ENCODE data around the gene STIP1. TPM values are rescaled to one million over a fixed set of nuclear protein-coding genes. Genes with fewer than 3 reads are reported as not detected.

STIP1 gene
- total RNA-seq, 4 donors from 2014 or later: 67.5 to 86.0 (median 78.3) TPM

- 89 to 92% methylated on average over 21 to 24 of the region's 24 CpGs for WGBS, 2 donors
- intact Hi-C loops (cut with DNase I; ENCODE audit: low total_unique reads): no loop called here
- TF ChIP-seq CTCF (IDR thresholded peaks at IDR 0.05) (no peak), POLR2A (IDR thresholded peaks at IDR 0.05) (no peak)
These were observed 24.5 kb downstream of the STIP1 start for GRCh38 chr11:64210301-64211020.

GRCh38 chr11:64211181-64211872, 25.4 kb downstream of the STIP1 start:
- intact Hi-C loops (cut with DNase I; ENCODE audit: low total_unique reads): no loop called here
- H3K4me3 ChIP-seq (ENCODE audit: low read depth, poor library complexity, severe bottlenecking): no peak overlapping the region
- TF ChIP-seq POLR2A (IDR thresholded peaks at IDR 0.05) (no peak), CTCF (IDR thresholded peaks at IDR 0.05) (no peak)
- no peak for DNase-seq (ENCODE audit: low spot score in 2 of 2)
- WGBS, 2 donors: 79 to 85% methylated on average over 24 to 30 of the region's 30 CpGs

More at GRCh38 chr11:64210301-64211020, 24.5 kb downstream of the STIP1 start:
- no peak for DNase-seq (ENCODE audit: low spot score in 2 of 2)
- H3K4me3 ChIP-seq (ENCODE audit: low read depth, poor library complexity, severe bottlenecking): no peak overlapping the region

- no peak for TF ChIP-seq POLR2A (IDR thresholded peaks at IDR 0.05)
- TF ChIP-seq CTCF (IDR thresholded peaks at IDR 0.05): no peak
- DNase-seq (ENCODE audit: low spot score in 2 of 2): no peak
- intact Hi-C loops (cut with DNase I; ENCODE audit: low total_unique reads): no loop called here
- H3K4me3 ChIP-seq (ENCODE audit: low read depth, poor library complexity, severe bottlenecking): no peak overlapping the region
- WGBS, 2 donors: 81 to 85% methylated on average over 6 of the region's 6 CpGs
These were observed 30.9 kb downstream of the STIP1 start for GRCh38 chr11:64216879-64217278.

- no peak for TF ChIP-seq CTCF (IDR thresholded peaks at IDR 0.05)
- no peak for TF ChIP-seq POLR2A (IDR thresholded peaks at IDR 0.05)
- H3K4me3 ChIP-seq (ENCODE audit: low read depth, poor library complexity, severe bottlenecking): no peak overlapping the region
- no peak for DNase-seq (ENCODE audit: low spot score in 2 of 2)
- 66 to 77% methylated on average over 11 of the region's 11 CpGs for WGBS, 2 donors
- intact Hi-C loops (cut with DNase I; ENCODE audit: low total_unique reads): no loop called here
These were observed 32.8 kb downstream of the STIP1 start for GRCh38 chr11:64218628-64219353.

GRCh38 chr11:64219354-64219684, 33.3 kb downstream of the STIP1 start:
- WGBS, 2 donors: 84 to 89% methylated on average over 6 to 7 of the region's 7 CpGs
- intact Hi-C loops (cut with DNase I; ENCODE audit: low total_unique reads): no loop called here
- H3K4me3 ChIP-seq (ENCODE audit: low read depth, poor library complexity, severe bottlenecking): no peak overlapping the region
- TF ChIP-seq POLR2A (IDR thresholded peaks at IDR 0.05) (no peak), CTCF (IDR thresholded peaks at IDR 0.05) (no peak)
- DNase-seq (ENCODE audit: low spot score in 2 of 2): no peak

Measured in lower leg skin (tissue), 4 donors.